ENCODE data around the gene DCAF6.

The DCAF6 gene

DNA sequence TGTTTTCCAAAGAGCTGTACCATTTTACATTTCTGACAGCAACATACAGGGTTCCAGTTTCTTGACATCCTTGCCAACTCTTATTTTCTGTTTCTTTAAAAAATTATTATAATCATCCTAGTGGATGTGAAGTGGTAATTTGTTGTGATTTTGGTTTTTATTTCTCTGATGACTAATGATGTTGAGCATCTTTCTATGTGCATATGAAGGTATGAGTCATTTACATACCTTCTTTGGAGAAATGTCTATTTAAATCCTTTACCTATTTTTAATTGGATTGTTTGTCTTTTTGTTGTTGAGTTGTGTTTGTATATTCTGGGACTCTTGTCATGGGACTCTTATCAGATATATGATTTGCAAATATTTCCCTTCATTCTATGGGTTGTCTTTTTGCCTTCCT lies 21.2 kb downstream of the DCAF6 start:
- DNase-seq (ENCODE audit: low spot score), result no peak

- no peak for DNase-seq (ENCODE audit: low spot score)
Observed at GRCh38 chr1:167964646-167965045, 28.2 kb downstream of the DCAF6 start.

DNA sequence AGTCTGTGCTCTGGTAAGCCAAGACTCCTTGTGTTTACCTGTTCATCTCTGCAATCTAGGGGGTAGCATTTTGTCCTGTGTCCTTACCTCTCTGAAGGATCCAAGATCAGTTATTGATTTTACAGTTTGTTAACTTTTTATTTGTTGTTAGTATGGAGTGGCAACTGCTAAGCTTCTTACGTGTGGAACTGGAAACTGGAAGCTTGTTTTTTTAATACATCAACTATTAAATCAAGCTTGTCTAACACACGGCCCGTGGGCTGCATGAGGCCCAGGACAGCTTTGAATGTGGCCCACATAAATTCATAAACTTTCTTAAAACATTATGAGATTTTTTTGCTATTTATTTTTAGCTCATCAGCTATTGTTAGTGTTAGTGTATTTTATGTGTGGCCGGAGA lies 29.6 kb downstream of the DCAF6 start:
- DNase-seq (ENCODE audit: low spot score), result no peak

- no peak for DNase-seq (ENCODE audit: low spot score)
Observed at GRCh38 chr1:167968569-167968968, 32.1 kb downstream of the DCAF6 start.

- no peak for DNase-seq (ENCODE audit: low spot score)
Observed at GRCh38 chr1:167973832-167974231, 37.3 kb downstream of the DCAF6 start.

- DNase-seq (ENCODE audit: low spot score), result no peak
Observed at GRCh38 chr1:167974698-167975097, 38.2 kb downstream of the DCAF6 start.

DNA sequence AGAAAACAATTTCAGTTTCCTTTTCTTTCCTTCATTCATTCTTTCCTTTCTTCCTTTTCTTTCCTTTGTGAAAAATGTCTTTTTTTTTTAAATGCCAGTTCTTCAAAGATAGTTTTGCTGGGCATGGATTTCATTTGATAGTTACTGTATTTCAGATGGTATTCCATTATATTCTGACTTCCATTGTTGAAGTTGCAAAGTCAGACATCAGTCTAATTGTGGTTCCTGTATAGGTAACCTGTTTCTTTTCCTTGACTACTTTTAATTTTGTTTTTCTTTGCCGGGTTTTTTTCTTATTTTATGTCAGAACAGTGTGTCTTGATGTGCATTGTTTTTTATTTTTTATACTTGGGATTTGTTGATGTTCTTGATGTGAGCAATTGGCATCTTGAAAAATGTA lies 40.8 kb downstream of the DCAF6 start:
- no peak for DNase-seq (ENCODE audit: low spot score)

- DNase-seq (ENCODE audit: low spot score), result no peak
Observed at GRCh38 chr1:167981933-167982332, 45.5 kb downstream of the DCAF6 start.

DNA sequence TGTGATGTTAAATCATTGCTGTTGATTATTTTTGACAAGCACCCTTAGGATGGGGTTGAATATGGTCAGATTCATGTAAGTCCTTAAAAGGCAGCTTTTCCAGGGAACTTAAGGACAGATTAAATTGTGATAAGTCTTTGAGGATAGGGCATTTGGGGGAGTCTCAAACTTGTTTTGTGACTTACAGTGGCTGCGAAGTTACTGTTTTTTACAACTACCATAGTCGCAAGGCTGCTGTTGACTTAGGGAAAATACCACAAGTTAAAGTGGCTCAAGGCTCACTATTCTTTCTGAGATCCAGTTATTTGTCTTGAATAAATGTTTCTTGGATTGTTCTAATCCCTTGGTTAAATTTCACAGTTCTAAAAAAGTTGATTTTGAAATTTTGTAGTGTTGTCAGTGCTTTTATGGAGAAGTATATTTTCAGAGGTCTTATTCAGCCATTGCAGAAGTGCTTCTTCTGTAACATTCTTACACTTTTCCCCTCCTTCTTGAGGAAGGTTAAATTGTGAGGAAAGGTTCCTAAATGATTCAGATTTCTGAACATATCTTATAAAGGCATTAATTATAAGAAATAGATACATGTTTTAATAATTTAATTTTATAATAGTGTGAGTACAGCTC lies 47.4 kb downstream of the DCAF6 start:
- DNase-seq (ENCODE audit: low spot score), result no peak

DNA sequence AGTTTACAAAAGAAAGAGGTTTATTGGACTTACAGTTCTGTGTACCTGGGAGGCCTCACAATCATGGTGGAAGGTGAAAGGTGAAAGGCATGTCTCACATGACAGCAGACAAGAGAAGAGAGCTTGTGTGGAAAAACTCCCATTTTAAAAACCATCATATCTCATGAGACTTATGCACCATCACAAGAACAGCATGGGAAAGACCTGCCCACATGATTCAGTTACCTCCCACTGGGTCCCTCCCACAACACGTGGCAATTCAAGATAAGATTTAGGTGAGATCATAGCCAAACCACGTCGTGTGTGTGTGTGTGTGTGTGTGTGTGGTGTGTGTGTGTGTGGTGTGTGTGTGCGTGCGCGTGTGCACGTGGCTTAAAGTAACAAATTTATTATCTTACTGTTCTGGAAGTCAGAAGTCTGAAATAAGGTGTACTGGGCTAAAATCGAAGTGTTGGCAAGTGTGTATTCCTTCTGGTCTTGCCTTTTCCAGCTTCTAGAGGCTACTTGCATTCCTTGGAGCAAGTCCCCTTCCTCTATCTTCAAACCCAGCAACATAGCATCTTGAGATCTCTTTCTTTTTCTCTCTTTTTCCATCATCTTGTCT lies 48.5 kb downstream of the DCAF6 start:
- DNase-seq (ENCODE audit: low spot score), result no peak

- no peak for DNase-seq (ENCODE audit: low spot score)
Observed at GRCh38 chr1:167987174-167987573, 50.7 kb downstream of the DCAF6 start.

GRCh38 chr1:167991546-167991945 lies 55.1 kb downstream of the DCAF6 start:
- no peak for DNase-seq (ENCODE audit: low spot score)

DNA sequence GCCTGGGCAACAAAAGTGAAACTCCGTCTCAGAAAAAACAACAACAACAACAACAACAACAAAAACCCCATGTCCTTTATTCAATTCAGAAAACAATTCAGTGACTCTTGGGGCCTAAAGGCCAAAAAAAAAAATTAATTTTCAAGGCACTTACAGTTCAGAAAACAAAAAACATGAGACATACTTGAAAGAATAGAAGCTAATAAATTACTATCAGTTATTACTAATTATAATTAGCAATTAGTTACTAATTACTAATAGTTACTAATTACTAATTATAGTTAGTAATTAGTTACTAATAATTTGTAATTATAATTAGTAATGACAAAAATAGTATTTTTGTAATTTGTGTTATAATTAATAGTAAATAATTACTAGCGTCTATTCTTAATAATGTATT lies 57.2 kb downstream of the DCAF6 start:
- DNase-seq (ENCODE audit: low spot score), result no peak

DNA sequence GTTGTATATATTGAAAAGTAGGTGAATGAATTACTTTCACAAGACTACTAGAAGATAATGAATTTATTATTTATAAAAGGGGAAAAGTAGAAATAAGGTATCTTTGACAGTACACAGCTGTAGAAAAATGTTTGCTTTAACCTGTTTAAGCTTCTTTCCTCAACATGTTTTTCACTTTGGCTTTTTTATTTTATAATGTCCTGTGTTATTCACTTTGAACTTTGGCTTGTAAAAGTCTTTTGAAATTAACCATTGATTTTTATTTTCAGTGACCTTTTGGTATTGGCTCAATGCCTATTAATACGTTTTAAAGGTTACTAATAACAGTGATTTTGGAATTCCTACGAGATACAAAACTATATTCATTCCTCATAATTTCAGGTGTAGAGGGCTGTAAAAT lies 58.1 kb downstream of the DCAF6 start:
- DNase-seq (ENCODE audit: low spot score), result no peak

- DNase-seq (ENCODE audit: low spot score), result no peak
Observed at GRCh38 chr1:167995038-167995437, 58.6 kb downstream of the DCAF6 start.

- no peak for DNase-seq (ENCODE audit: low spot score)
Observed at GRCh38 chr1:167996266-167996665, 59.8 kb downstream of the DCAF6 start.

DNA sequence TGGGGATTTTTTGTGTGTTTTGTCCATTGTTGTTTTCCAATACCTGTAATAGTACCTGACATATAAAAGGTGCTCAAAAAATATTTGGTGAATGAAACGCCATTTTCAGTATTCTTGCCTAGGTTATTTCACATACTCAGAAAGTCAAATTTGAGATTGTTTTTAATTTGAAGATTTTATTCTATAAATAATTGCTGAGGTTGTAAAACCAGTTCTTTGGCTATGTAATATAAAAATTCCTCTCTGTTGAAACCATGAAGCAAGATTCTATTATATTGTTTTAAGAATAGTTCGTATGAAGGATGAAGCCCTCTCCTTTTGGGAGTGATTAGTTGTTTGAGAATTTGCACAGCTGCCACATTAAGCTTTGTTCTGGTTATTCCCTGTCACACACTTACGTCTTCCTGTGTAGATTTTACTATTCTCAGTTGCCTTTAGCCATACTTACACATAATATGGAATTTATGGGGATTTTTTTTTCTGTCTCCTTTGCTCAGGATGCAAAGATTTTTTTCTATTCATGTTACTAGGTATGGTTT lies 60.6 kb downstream of the DCAF6 start:
- no peak for DNase-seq (ENCODE audit: low spot score)

- no peak for DNase-seq (ENCODE audit: low spot score)
Observed at GRCh38 chr1:167999877-168000276, 63.4 kb downstream of the DCAF6 start.

GRCh38 chr1:168000656-168001055 lies 64.2 kb downstream of the DCAF6 start:
- no peak for DNase-seq (ENCODE audit: low spot score)

GRCh38 chr1:168001213-168001612 lies 64.7 kb downstream of the DCAF6 start:
- no peak for DNase-seq (ENCODE audit: low spot score)

DNA sequence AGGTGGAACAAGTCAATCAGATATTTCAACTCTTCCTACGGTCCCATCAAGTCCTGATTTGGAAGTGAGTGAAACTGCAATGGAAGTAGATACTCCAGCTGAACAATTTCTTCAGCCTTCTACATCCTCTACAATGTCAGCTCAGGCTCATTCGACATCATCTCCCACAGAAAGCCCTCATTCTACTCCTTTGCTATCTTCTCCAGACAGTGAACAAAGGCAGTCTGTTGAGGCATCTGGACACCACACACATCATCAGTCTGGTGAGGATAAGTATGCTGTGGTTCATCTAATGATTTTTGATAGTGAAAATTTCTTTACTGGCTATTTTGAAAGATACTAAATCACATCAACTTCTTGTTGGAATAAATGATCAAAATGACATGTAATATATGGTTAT lies 68.0 kb downstream of the DCAF6 start:
- no peak for DNase-seq (ENCODE audit: low spot score)

DNA sequence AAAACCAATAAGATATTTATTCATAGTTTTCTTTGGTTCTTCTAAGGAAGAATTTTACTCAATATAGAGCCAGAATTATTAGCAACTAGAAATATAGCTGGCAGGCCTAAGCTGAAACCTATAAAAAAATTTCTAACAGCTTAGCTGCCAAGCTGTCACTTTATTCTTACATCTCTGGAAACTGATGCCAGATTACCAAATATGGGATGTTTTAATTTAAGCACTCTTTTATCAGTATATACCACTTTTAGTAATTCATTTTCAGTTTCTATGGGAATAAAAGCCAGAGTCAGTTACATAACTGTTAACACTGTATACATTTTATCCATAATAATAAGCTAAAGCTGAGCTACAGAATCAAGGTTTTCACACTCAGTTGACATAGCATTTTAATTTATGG lies 69.0 kb downstream of the DCAF6 start:
- DNase-seq (ENCODE audit: low spot score), result no peak

GRCh38 chr1:168007691-168008090 lies 71.2 kb downstream of the DCAF6 start:
- DNase-seq (ENCODE audit: low spot score), result no peak

- no peak for DNase-seq (ENCODE audit: low spot score)
Observed at GRCh38 chr1:168008595-168008994, 72.1 kb downstream of the DCAF6 start.
